GM19023 (cell line): ENCODE data around the gene AGBL4.
"Not testable (repeated sequence)": the region's sequence is repeated elsewhere in the genome, so short reads cannot be mapped to it uniquely, and the experiment has no call there.

Experiments
- ATAC-seq: cut with Tn5 transposase; IDR thresholded peaks from one replicate; pipeline ENCODE4 v1.9.1; 2021; ENCODE audit warnings: mild to moderate bottlenecking, moderate library complexity; ENCODE audit not compliant: unreplicated experiment

AGBL4 gene

DNA sequence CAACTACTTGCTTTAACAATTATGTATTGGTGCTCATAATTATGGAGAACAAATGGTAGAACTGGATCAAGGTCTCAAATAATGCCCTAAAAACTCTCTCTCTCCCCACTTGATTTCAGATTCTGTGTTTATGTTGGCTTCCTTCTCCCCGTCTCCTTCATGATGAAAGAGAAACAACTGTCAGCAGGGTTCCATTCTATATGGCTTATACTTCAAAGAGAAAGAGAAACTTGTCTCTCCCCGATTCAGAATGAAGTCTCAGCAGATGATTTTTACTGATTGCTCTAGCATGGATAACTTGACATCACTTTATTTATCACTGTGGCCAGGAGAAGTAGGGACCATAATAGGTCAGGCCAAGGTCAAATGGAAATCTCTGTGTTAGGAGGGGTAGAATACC, 575.6 kb downstream of the AGBL4 start:
- no peak for ATAC-seq

DNA sequence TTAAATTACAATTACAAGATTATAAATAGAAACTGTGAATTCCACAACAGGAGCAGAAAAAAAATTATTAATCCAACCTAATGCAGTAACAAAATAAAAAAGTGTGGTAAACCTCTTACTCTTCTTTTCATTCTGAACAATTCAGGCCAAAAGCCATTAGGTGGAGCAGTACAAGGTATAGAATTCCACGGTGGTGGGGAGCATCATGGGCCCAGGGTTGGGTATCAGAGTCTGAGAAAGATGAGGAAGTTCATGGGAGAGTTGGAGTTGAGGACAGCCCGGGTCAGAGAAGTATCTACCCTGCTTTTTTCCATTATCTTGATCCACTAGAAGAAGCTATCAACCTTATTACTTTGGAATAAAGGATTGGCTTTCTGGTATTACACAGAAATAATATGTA, 586.9 kb downstream of the AGBL4 start:
- no peak for ATAC-seq

DNA sequence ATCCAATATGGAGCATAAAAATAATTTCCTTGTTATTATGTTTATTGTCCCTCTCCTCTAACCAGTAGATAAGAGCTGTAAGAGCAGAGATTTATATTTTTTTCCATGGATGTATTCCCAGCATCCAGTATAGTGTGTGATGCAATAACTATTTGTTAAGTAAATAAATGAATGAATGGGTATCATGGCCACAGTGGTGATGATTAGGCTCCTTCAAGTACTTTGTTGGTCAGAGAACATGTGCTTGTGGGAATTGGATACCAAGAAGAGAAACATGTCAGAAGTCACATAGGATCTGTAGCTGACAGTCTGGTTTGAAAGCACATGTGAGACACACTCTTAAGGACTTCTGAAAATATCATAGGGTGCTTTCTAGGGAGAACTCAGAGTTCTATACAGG, 588.5 kb downstream of the AGBL4 start:
- ATAC-seq: no peak

DNA sequence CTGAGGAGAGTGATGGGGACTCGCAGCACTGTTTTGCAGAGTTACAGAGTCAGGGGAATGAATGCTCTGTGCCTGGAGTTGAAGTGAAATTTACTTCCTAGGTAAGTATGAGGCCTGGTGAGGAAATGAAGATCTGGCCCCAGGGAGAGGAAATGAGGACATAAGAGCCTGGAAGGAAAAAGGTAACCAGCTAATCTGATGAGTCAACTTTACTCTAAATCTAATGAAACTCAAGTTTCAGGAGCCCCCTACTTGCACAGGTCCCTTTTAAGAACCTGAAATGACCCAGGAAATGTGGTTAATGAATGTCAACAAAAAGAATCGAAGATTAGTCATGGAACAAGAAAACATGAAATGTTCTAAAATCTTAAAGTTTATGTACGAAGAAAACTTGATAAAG, 599.0 kb downstream of the AGBL4 start:
- ATAC-seq: no peak

DNA sequence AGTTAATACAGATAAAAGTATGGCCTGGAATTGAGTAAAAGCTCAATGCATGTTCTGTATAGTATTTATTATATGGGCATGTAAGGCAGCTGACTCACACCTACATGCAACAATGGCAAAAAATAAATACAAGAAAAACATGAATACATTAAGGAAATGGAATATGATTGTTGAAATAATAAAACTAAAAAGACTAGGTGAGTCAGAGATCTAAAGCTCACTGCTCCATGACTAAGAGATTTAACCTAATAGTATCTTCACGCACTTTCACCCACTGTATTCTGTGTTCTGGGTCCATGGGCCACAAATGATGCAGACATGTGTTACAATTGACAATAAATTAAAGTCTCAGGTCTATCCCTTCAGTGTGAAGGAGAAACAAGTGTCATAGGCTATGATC, 607.0 kb downstream of the AGBL4 start:
- no peak for ATAC-seq

DNA sequence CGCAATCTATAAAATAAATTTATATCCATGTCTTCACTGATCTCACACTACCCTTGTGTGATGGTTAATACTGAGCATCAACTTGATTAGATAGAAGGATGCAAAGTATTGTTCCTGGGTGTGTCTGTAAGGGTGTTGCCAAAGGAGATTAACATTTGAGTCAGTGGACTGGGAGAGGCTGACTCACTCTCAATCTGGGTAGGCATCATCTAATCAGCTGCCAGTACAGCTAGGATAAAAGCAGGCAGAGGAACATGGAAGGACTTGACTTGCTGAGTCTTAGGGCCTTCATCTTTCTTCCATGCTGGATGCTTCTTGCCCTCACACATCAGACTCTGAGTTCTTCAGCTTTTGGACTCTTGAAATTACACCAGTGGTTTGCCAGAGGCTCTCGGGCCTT, 615.4 kb downstream of the AGBL4 start:
- no peak for ATAC-seq

DNA sequence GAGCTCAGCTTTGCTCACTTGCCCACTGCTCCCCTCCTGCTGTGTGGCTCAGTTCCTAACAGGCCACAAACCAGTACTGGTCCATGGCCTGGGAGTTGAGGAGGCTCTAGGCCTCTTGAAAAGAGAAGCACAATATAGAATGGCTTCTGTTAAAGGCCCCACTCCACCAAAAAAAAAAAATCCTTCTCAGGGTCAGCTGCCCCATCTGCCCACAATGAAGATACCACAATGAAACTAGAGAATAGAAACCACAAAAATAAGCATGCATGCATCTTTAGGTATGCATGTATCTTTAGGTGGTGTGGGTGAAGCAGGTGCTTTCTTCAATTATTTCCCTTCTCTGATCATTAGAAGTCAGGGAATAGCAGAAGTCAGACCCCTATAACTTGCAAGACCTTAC, 626.7 kb downstream of the AGBL4 start:
- no peak for ATAC-seq

DNA sequence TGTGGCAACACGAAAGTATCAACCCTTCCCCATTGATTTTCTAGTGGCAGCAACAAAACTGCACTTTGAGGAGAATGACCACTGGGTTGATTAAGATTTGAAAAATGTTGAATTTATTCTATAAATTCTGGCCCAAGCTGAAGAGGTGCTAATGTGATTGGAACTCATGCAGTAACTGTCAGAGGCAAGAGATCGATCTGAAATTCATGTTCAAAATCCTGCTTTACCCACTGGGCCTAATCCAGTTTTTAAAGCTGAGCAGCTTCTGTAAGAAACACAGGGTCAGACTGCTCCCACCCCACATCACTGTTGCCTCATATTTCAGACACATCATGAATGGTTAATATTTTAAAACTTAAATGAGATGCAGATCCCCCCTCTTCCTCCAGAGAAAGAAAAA, 629.6 kb downstream of the AGBL4 start:
- ATAC-seq: no peak

DNA sequence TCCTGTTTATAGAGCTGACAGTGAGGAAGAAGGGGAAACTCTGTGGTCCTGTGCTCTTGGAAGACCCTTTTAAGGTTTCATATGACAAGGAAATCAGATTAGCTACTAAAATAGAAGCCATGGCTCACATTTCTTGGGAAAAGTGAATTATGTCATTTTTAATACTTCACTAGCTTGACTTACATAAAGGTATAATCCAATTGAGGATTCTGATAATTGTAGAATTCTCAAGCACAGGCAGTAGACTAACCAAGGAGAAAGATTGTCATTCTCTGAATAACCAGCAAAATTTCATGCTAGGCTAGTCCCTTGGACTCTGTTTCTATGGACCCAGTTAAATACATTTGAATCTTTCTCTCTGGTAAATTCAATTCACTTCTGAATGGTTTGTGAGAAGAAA, 634.1 kb downstream of the AGBL4 start:
- no peak for ATAC-seq

DNA sequence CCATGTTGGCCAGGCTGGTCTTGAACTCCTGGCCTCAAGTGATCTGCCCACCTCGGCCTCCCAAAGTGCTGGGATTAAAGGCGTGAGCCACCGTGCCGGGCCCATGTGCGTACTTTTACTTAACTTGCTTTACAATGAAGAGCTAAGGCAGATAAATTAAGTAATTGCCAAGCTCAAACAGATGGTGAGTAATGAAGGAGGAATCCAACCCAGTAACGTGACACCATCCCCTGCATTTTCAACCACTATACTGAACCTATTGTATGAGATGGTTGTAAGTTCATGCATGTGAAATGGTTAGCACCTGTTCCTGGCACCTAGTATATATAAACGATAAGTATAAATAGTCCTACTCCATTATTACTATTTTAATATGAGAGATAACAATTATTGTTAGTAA, 659.1 kb downstream of the AGBL4 start:
- no peak for ATAC-seq

DNA sequence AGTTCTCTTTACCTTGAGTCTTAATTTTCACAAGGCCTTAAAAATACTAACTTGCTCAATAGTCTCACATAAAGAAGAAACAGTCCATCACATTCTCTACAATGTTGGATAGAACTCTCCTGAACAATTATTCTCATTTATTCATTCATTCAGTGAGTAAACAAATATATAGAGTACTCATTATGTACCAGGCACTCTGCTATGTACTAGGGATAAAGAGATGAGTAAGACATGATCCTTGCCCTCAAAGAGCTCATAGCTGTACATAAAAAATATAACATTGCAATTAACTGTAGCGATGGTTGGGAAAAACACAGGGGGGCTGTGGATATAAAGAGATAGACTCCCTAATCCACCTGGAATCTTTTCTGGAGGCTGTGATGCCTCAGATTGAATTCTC, 660.1 kb downstream of the AGBL4 start:
- ATAC-seq: no peak

DNA sequence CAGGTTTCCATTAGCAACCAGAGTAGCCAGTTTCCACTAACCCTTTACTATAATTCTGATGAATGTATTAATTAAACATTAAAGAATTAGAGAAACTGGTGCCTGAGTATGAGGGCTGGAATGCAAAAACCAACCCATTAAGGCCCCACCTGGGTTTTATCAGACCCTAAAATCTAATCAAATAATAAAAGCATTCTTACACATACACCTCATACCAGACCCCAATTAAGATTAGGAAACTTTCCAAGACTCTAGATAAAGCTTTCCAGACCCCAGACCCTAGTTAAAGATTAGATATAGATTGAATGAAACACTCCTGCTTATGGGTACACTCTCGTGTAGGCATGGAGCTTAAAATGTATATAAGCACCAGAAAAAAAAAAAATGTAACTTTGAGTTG, 665.7 kb downstream of the AGBL4 start:
- ATAC-seq: no peak

DNA sequence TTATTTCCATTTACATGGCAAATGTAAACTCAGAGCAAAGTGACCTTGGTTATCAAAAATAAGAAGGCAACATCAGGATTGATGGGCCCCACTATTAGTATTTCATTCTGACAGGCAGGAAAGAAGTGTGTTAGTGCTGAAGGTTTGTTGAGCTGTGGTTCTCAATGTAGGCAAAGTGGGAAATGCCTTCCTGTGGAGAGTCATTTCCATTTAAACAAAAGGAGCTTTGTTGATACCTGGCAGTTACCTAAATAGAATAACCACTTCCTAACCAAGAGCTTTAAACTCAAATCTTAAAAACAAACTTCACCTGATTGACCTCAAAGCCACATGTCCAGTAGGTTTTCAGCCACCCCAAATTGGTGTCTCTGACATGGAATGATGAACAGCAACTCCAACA, 667.2 kb downstream of the AGBL4 start:
- no peak for ATAC-seq

DNA sequence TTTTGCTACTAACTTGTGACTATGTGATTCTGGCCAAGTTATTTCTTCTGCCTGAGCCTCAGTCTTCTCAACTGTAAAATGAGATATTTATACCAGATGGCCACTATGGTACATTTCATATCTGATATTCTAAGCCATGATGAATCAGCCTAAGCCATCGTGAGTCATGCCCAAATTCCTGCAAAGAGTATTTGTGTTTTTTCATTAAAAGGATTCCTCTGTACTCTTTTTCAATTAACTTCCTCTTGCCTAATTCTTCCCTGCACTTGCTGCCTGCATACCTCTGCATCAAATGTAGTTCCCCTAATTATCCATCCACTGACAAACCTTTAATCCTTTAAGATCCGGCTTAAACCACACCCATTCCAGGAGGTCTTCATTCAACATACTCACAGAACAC, 672.0 kb downstream of the AGBL4 start:
- no peak for ATAC-seq

DNA sequence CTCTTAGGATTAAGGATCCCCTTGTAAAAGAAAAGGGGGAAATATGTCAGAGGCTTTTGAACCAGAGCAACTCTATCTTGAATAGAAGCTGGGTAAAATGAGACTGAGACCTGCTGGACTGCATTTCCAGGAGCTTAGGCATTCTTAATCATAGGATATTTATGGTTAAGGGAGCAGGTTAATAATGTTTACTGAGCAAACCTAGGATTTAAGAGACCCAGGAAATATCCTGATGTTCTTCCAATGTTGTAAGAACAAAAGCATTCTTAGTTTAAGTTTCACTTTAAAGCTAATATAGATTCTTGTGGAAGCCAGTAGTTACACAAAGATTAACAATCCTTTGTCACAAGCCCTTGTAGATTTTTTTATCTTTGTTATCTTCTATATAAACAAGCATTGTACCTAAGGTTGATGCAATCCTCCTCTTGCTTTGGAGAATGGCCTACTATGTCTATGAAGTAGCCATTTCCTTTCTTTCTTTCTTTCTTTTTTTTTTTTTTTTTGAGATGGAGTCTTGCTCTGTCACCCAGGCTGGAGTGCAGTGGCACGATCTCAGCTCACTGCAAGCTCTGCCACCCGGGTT, 676.9 kb downstream of the AGBL4 start:
- no peak for ATAC-seq

DNA sequence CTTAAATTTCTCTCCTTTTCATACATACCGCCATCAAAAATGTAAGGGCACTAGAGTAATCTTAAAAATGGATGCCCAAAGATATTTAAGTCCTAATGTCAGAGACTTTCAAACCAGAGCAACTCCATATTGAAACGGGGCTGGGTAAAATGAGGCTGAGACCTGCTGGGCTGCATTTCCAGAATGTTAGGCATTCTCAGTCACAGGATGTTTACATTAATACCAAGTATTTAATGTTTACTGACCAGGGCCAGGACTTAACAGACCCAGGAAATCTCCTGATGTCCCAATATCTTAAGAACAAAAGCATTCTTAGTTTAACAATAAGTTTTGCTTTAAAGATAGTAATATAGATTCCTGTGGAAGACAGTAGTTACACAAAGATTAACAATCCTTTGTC, 683.2 kb downstream of the AGBL4 start:
- no peak for ATAC-seq

DNA sequence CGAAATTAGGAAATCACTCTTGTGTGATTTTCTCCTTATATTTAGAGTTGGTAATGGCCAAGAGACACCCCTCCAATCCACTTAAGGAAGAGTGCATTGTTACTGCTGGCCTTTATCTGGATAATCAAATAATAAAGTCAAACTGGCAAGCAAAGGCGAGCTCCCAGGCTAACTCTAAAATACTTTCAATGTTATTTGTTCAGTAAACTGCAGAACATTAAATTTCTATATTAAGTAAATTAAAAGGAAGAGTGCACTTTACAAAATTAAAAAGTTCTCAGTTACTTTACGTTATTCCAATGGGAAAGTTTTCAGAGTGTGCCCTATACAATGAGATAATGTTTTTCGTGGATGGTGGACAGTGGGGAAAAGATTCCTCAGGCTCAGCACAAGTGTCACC, 684.7 kb downstream of the AGBL4 start:
- no peak for ATAC-seq

DNA sequence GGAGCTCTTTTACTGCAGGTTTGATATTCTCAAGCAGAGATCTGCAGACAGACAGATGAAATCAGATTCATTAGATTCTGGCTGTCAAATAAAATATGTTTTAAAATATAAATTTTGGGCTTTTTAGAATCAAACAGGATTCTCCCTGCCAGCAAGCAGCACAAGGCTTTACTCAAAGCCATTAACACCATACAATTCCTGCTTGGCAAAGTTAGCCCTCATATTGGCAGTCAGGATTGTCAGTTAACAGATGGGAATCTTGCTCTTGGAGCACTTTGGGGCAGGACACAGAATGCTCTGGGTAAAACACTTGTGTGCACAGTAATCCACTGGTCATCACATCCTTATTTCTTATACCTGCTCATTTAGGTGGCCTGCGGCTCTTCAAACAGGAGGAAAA, 686.5 kb downstream of the AGBL4 start:
- ATAC-seq: no peak

DNA sequence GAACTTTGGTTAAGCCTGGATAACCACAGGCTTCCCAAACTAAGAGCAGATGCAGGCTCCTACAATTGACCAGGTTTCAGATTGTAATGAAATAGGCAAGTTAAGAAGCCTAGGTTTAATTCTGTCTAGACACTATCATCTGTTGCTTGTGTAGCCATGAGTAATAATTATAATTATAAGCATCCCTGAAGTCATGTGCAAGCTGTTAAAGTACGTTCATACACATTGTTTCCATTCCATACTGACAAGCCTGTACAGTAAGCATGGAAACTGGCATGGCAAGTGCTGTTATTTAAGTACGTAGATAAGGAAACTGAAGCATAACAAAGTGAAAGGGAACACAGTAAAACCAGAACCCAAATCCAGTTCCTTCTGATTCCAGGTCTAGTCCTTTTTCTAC, 689.8 kb downstream of the AGBL4 start:
- no peak for ATAC-seq

DNA sequence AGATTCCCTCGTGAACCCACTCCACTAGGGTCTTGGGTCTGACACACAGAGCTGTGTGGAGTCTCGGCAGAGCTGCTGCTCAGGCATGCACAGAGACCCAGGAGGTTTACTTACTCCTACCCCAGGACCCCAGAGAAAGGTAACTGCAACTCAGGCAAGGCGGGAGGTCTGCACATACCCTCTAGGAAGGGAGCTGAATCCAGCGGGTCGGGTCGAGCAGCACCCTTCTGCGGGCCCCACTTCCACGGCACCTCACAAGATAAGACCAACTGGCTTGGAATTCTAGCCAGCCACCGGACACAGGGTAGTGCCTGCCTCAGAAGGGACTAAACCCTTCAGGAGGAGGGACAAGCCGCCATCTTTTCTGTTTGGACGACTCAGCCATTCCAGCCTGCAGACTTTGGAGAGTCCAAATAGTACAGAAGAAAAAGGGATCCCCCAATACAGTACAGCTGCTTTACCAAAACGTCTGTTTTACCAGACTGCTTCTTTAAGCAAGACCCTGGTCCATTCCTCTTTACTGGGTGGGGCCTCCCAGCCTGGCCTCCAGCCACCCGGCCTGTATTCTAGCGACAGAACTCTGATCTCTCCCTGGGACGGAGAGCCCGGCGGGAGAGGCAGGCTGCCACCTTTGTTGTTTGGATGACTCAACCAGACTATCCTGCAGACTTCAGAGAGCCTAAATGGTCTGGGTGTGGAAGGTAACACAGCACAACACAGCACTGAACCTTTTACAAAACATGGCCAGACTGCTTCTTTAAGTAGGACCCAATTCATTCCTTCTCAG, 692.5 kb downstream of the AGBL4 start:
- no peak for ATAC-seq

DNA sequence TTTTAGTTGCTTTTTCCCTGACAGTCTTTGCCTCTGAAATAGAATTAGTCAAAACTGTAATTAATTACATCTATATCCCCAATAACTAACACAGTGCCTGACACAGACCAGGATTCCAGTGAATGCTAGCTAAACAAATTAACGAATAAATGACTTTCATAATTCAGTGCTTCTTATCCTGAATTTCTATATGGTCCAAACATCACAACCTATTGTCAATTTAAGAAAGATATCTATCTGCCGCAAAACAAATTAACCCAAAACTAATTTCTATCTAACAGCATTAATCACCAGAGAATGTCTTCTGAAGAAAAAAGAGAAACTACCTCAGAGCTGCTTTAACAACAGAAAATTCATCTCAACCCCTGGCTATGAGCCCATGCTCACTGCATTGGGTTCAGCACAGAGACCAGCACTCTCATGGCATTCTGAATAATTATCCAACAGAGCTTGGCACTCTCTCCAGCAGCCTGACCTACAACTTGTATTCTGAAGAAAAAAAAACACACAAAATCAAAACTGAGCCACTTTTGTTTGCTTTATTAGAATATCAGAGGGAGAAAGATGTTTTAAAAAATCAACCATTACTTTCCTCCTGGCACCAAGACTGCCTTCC, 699.7 kb downstream of the AGBL4 start:
- ATAC-seq: no peak

DNA sequence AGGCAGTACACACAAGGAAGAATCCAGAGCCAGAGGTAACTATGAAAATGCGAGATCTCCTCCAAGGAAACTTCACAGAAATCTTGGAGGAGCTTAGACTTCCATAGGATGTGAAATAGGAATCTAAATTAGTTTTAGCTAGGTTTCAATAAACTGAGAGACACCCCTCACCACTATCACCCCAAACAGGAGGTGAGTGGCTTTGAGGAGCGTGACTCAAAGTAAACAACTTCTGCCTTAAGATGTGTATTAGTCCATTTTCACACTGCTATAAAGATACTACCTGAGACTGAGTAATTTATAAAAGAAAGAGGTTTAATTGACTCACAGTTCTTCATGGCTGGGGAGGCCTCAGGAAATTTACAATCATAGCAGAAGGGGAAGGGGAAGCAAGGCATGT, 703.3 kb downstream of the AGBL4 start:
- not testable (repeated sequence) for ATAC-seq
